HG03432 (cell line): Measurements from ENCODE around the gene GALNTL6.
"Not testable (repeated sequence)": the region's sequence is repeated elsewhere in the genome, so short reads cannot be mapped to it uniquely, and the experiment has no call there.

Experiments
- ATAC-seq: cut with Tn5 transposase; IDR thresholded peaks from one replicate; pipeline ENCODE4 v1.9.1; 2021; ENCODE audit warnings: mild to moderate bottlenecking, moderate library complexity; ENCODE audit not compliant: unreplicated experiment

Gene GALNTL6

GRCh38 chr4:172356016-172356415 lies 542.8 kb downstream of the GALNTL6 start:
- no peak for ATAC-seq

GRCh38 chr4:172357006-172357540 lies 543.9 kb downstream of the GALNTL6 start:
- ATAC-seq = no peak

- no peak for ATAC-seq
Observed at GRCh38 chr4:172362569-172362968, 549.4 kb downstream of the GALNTL6 start.

GRCh38 chr4:172369471-172369959 lies 556.3 kb downstream of the GALNTL6 start:
- ATAC-seq = no peak

GRCh38 chr4:172377486-172378140 lies 564.4 kb downstream of the GALNTL6 start:
- ATAC-seq = no peak

- no peak for ATAC-seq
Observed at GRCh38 chr4:172379834-172380233, 566.6 kb downstream of the GALNTL6 start.

- ATAC-seq = no peak
Observed at GRCh38 chr4:172390331-172390730, 577.1 kb downstream of the GALNTL6 start.

- ATAC-seq = no peak
Observed at GRCh38 chr4:172392741-172393140, 579.5 kb downstream of the GALNTL6 start.

GRCh38 chr4:172393220-172393619 lies 580.0 kb downstream of the GALNTL6 start:
- no peak for ATAC-seq

GRCh38 chr4:172404676-172405075 lies 591.5 kb downstream of the GALNTL6 start:
- no peak for ATAC-seq

GRCh38 chr4:172410363-172410762 lies 597.2 kb downstream of the GALNTL6 start:
- no peak for ATAC-seq

- ATAC-seq = no peak
Observed at GRCh38 chr4:172411149-172411548, 597.9 kb downstream of the GALNTL6 start.

- no peak for ATAC-seq
Observed at GRCh38 chr4:172412851-172413580, 599.8 kb downstream of the GALNTL6 start.

- not testable (repeated sequence) for ATAC-seq
Observed at GRCh38 chr4:172428979-172429378, 615.8 kb downstream of the GALNTL6 start.

GRCh38 chr4:172480471-172480870 lies 667.3 kb downstream of the GALNTL6 start:
- no peak for ATAC-seq

GRCh38 chr4:172481802-172482508 lies 668.8 kb downstream of the GALNTL6 start:
- ATAC-seq = no peak

GRCh38 chr4:172485007-172485406 lies 671.8 kb downstream of the GALNTL6 start:
- no peak for ATAC-seq

GRCh38 chr4:172486531-172486930 lies 673.3 kb downstream of the GALNTL6 start:
- no peak for ATAC-seq

- ATAC-seq = no peak
Observed at GRCh38 chr4:172489861-172490260, 676.7 kb downstream of the GALNTL6 start.

- no peak for ATAC-seq
Observed at GRCh38 chr4:172495769-172496168, 682.6 kb downstream of the GALNTL6 start.

GRCh38 chr4:172497321-172497720 lies 684.1 kb downstream of the GALNTL6 start:
- ATAC-seq = no peak
